ENCODE results near the gene ABCD3. TPM values are rescaled to one million over a fixed set of nuclear protein-coding genes. Genes with fewer than 3 reads are reported as not detected.
A peak's percentile ranks its signal among the peaks of the same experiment; 100 is the strongest.

Gene ABCD3
- total and polyA plus RNA-seq, 2 of the 13 experiments (the other 11 are each of a cell fraction or from before 2014, with no cell fraction given) = 27.5 to 166 TPM

DNA sequence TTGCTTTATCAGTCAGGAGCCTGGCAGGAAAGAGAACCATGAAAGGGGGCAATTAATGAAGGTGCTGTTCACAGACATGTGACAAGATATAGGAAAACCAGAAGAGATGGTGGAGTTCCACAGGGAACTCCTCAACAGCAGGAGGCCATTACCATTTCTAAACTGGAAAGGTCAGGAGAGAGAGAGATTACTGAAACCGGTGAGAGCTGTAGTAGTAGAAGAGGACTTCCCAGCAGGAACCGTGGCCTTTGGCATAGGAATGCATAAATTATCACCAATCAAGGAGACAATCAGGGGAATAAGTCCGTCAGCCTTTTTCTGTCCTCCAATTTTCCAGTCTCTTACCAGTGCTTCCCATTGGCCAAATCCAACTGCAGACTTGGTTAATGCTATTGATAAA lies 23.0 kb upstream of the ABCD3 start:
- intact Hi-C loops (cut with micrococcal nuclease; ENCODE audit: unreplicated experiment) (no loop called here), in situ Hi-C loops (cut with HindIII; ENCODE audit: extremely low pct_ligation_motif_present, low pct_unique_long_range_greater_than_20kb) (loop anchor here (10.0 kb wide), 1 partner anchor 70 kb away; no protein-coding TSS in a partner anchor)
- TF ChIP-seq NFKB2 (CRISPR knock-in tag; IDR thresholded peaks at IDR 0.05; ENCODE audit: borderline replicate concordance) = no peak
- TF ChIP-seq HNRNPH1 (optimal IDR thresholded peaks at IDR 0.05; ENCODE audit: low read depth, low read length) = no peak
- no peak for TF ChIP-seq ZNF709 (CRISPR knock-in tag; IDR thresholded peaks at IDR 0.05)
- TF ChIP-seq, protein P1, sequence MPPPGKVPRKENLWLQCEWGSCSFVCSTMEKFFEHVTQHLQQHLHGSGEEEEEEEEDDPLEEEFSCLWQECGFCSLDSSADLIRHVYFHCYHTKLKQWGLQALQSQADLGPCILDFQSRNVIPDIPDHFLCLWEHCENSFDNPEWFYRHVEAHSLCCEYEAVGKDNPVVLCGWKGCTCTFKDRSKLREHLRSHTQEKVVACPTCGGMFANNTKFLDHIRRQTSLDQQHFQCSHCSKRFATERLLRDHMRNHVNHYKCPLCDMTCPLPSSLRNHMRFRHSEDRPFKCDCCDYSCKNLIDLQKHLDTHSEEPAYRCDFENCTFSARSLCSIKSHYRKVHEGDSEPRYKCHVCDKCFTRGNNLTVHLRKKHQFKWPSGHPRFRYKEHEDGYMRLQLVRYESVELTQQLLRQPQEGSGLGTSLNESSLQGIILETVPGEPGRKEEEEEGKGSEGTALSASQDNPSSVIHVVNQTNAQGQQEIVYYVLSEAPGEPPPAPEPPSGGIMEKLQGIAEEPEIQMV (CRISPR knock-in tag; IDR thresholded peaks at IDR 0.05; ENCODE audit: low read depth) = no peak
- no peak for TF ChIP-seq ZNF33A (CRISPR knock-in tag; IDR thresholded peaks at IDR 0.05; ENCODE audit: borderline replicate concordance)
- no peak for TF ChIP-seq TBP (CRISPR knock-in tag; IDR thresholded peaks at IDR 0.05)
- TF ChIP-seq ZNF138 (CRISPR knock-in tag; IDR thresholded peaks at IDR 0.05; ENCODE audit: low read depth) = no peak
- TF ChIP-seq TP53 (CRISPR knock-in tag; conservative IDR thresholded peaks at IDR 0.05) = no peak
- TF ChIP-seq ZNF121 (CRISPR knock-in tag; IDR thresholded peaks at IDR 0.05) = no peak
- TF ChIP-seq, protein P2, sequence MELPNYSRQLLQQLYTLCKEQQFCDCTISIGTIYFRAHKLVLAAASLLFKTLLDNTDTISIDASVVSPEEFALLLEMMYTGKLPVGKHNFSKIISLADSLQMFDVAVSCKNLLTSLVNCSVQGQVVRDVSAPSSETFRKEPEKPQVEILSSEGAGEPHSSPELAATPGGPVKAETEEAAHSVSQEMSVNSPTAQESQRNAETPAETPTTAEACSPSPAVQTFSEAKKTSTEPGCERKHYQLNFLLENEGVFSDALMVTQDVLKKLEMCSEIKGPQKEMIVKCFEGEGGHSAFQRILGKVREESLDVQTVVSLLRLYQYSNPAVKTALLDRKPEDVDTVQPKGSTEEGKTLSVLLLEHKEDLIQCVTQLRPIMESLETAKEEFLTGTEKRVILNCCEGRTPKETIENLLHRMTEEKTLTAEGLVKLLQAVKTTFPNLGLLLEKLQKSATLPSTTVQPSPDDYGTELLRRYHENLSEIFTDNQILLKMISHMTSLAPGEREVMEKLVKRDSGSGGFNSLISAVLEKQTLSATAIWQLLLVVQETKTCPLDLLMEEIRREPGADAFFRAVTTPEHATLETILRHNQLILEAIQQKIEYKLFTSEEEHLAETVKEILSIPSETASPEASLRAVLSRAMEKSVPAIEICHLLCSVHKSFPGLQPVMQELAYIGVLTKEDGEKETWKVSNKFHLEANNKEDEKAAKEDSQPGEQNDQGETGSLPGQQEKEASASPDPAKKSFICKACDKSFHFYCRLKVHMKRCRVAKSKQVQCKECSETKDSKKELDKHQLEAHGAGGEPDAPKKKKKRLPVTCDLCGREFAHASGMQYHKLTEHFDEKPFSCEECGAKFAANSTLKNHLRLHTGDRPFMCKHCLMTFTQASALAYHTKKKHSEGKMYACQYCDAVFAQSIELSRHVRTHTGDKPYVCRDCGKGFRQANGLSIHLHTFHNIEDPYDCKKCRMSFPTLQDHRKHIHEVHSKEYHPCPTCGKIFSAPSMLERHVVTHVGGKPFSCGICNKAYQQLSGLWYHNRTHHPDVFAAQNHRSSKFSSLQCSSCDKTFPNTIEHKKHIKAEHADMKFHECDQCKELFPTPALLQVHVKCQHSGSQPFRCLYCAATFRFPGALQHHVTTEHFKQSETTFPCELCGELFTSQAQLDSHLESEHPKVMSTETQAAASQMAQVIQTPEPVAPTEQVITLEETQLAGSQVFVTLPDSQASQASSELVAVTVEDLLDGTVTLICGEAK (IDR thresholded peaks at IDR 0.05) = no peak
- TF ChIP-seq, protein P2 (CRISPR knock-in tag; IDR thresholded peaks at IDR 0.05) = no peak
- TF ChIP-seq ZNF431 (CRISPR knock-in tag; IDR thresholded peaks at IDR 0.05; ENCODE audit: borderline replicate concordance, low read depth) = no peak
- TF ChIP-seq TEAD3 (CRISPR knock-in tag; optimal IDR thresholded peaks at IDR 0.05; ENCODE audit: borderline replicate concordance) = no peak
- TF ChIP-seq ZNF850 (CRISPR knock-in tag; conservative IDR thresholded peaks at IDR 0.05) = no peak
- TF ChIP-seq, protein P3, sequence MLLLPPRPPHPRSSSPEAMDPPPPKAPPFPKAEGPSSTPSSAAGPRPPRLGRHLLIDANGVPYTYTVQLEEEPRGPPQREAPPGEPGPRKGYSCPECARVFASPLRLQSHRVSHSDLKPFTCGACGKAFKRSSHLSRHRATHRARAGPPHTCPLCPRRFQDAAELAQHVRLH (CRISPR knock-in tag; IDR thresholded peaks at IDR 0.05; ENCODE audit: borderline replicate concordance, low read depth) = no peak
- no peak for TF ChIP-seq KDM2A (CRISPR knock-in tag; IDR thresholded peaks at IDR 0.05; ENCODE audit: borderline replicate concordance, low read depth)
- BruUV-seq (replicated peaks) = no TSS peak
- DNase-seq (ENCODE audit: low spot score) = no peak
- no peak for ATAC-seq
- POLR2A ChIA-PET = interaction anchor here (2.0 kb wide), 1 partner anchor 10 kb away, joined by 12 read pairs; no protein-coding TSS in a partner anchor
- no peaks in the 10 kb centered on the region for H3K36me3 ChIP-seq (replicated peaks in 1 of 2; ENCODE audit: control insufficient read depth in 1 of 2, insufficient read depth in 2 of 2, low read length in 2 of 2)
- H3K4me1 ChIP-seq (ENCODE audit: insufficient read depth, low read length) = peaks cover 37% of the 10 kb centered on the region
- no peak overlapping the region for H3K4me3 ChIP-seq (replicated peaks in 1 of 3; ENCODE audit: insufficient read depth in 1 of 3, low read depth in 2 of 3, low read length in 3 of 3)
- H3K27ac ChIP-seq (ENCODE audit: extremely low read length, insufficient read depth, low read length) = peak overlapping the region; percentile 3
- H2AFZ ChIP-seq (ENCODE audit: low read length) = no peak overlapping the region
- FAIRE-seq = no peak
- no peak overlapping the region for H3K4me2 ChIP-seq (ENCODE audit: low read depth, low read length)
- no peak overlapping the region for H3K9ac ChIP-seq (ENCODE audit: insufficient read depth, low read depth, low read length)
- H3K79me2 ChIP-seq (ENCODE audit: insufficient read depth, low read length) = no peaks in the 10 kb centered on the region
- no peaks in the 10 kb centered on the region for H3K27me3 ChIP-seq (ENCODE audit: control insufficient read depth in 1 of 2, insufficient read depth in 2 of 2, low read length in 2 of 2)
- CTCF ChIA-PET (ENCODE audit: low intra/inter-chr PET ratio, low total read pairs) = no interaction called here
- 79% methylated on average over 3 of the region's 3 CpGs for WGBS (ENCODE audit: low lambda C conversion rate)
- H4K20me1 ChIP-seq (ENCODE audit: insufficient read depth, low read length) = no peaks in the 10 kb centered on the region
- H3K9me3 ChIP-seq (ENCODE audit: low read length) = no peaks in the 10 kb centered on the region

Data from HepG2 (cell line).